NCI-H748 treated with DMSO at 0.1 percent for 48 hours (cell line): ENCODE results near the gene ALX3.
"Not testable (repeated sequence)": the region's sequence is repeated elsewhere in the genome, so short reads cannot be mapped to it uniquely, and the experiment has no call there.

Source experiments
- DNase-seq: peaks from one replicate; lab custom pipeline; 2025; lab: John Stamatoyannopoulos, UW

The ALX3 gene

GRCh38 chr1:110089561-110090275 is 19.2 kb upstream of the ALX3 start:
- DNase-seq, result no peak

DNA sequence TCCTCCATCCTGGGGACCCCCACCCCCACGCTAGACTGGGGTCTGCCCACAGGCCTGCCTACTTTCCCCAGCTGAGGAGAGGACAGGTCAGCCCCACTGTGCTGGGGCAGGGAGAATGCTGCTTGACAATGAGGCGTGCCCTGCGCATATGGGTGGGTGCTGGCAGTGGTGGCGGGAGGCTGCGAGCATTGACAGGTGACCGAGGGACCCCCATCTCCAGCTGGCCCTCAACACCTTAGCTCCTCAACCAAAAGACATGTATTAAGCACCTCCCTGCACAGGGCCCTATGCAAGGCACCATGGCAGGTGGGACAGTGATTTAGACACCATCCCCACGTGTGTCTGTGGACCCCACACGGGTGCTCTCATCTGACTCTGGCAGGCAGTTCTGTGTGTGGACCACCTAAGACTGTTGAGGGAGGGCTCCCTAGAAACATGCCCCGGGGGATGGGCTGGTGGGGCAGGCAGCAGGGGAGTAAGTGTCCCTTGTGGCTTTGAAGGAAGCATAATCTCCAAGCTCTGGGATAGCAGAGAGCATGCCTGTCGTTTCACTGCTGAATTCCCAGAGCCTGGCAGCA is 18.4 kb upstream of the ALX3 start:
- DNase-seq, result no peak

DNA sequence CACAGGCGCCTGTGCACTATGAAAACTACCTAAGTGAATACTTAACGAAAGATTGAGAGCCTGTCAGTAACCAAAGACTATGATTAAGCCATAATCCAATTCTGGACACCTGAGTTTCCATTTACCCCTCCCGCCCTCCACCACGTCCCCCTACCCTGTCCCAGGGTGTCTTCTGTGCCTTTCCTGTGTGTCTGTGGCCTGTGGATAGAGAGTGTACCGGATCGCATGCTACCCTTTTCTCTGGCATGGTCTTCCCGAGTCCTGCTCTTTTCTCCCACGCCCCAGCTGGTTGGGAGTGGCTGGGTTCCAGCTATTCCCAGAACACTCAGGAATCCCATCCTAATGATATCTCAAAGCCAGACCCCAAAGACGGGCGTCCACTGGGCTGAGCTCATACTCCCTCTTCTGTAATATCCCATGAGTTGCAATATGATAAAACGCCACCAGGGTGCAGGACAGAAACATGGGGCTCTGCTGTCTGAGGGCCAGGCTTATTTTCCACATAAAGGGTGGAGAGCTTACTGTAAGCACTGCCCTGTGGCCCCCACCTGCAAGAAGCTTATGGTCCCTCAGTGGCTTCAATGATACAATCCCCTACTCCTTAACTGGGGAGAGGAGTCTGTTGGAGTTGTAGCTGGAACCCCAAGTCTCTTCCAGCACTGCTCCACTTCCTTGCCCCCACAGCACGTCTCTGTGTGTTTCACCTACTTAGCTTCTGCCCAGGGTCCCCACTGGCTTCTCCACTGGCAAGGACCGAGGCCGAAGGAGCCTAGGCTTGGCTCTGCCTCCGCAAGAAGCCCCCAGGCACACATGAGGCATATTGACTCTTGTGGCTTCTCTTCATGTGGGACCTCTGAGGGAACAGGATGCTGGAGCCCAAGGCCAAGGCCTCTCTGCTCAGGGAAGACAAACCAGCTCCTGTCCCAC is 17.6 kb upstream of the ALX3 start:
- DNase-seq, result peak; percentile 42

DNA sequence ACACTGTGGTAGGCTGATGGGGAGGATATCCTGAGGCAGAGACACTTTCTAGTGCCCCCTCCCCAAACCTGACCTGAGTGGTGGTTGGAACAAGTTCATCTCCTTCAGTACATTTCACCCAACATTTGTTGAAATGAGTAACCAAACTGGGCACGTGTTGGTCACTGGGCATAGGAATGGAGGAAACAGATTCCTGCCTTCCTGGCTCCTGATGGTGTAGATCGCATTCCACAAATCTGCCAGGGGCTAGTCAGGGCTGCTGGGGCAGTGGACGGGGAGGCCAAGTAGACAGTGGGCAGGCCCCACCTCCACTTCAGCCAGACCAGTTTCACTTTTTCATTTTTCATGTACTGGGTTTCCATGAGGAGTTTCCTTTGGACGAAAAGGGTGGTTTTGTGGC is 16.5 kb upstream of the ALX3 start:
- no peak for DNase-seq

DNA sequence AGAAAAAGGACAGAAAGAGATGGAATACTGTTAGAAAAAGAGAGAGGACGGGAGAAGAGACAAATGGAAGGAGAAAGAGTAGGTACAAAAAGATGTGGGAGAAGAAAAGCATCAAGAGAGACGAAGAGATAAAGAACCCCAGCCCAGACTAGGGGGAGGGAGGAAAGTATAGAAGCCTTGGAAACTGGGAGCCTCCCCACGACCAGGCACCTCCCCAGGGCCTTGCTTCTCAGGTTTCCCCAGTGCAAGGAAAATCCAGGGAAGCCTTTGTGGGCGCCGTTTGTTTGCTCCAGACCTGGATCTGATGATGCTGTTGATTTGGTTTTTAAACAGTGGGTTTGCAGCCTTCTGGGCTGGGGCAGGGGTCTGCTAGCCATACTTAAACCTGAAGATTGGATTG is 15.2 kb upstream of the ALX3 start:
- no peak for DNase-seq

- no peak for DNase-seq
Observed at GRCh38 chr1:110084227-110085078, 14.0 kb upstream of the ALX3 start.

DNA sequence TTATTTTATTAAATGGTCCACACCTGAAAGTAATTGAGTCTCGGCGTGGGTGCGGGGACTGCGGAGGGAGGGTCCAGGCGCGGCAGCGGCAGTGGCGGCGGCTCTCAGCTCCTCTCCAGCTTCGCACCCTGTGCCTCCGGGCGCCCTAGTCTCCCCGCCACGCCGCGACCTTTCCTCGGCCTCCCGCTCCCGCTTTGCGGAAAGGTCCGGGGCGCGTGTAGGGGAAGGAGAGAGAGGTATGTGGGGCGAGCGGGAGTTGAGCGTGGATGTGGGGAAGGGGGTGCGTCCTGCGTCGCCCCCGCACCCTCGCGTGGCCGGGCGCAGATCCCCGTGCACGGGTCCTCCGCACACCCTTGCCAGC is 13.4 kb upstream of the ALX3 start:
- no peak for DNase-seq

- no peak for DNase-seq
Observed at GRCh38 chr1:110083061-110083865, 12.8 kb upstream of the ALX3 start.

GRCh38 chr1:110082477-110082876 is 12.0 kb upstream of the ALX3 start:
- no peak for DNase-seq

DNA sequence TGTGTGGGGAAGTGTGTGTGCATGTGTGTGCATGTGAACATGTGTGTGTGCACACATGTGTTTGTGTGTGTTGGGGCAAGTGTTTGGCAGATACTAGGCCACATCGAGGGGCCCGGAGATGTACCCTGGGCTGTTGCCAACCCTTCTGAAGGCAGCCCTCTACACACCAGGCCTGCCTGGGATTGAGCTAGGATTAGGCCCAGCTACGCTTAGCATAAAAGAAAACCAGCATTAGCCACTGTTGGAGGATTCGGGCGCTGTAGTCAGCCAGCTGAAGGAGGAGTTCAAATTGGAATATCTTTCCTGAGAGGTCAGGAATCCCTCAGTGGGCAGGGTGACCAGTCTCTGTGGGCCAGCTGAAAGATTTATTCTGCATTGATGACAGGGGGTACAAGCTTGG is 10.6 kb upstream of the ALX3 start:
- DNase-seq, result no peak

- not testable (repeated sequence) for DNase-seq
Observed at GRCh38 chr1:110079995-110080394, 9.5 kb upstream of the ALX3 start.

DNA sequence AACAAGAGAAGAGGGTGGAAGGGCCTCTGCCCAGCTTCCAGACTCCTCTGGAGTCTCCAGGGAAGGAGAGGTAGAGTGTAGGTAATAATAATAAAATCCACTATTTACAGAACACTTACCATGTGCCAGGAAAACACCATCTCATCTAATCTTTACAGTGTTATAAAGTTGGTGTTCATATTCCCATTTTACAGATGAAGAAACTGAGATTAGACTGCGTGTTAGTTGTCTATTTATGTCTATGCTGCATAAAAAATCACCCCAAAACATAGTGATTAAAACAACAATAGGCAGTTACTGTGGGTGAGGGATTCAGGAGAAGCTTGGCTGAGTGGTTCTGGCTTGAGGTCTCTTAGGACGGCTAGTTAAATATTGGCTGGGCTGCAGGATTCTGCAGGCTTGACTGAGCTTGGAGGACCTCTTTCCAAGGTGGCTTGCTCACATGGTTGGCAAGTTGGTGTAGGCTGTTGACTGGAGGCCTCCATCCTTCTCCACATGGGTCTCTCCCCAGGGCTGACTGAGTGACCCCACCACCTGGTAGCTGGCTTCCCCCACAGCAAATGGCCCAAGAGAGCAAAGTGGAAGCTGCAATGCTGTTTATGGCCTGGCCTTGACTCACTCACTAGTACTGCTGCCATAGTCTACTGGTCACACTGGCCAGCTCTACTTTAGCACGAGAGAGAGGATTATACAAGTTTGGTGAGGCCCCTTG is 6.5 kb upstream of the ALX3 start:
- no peak for DNase-seq

DNA sequence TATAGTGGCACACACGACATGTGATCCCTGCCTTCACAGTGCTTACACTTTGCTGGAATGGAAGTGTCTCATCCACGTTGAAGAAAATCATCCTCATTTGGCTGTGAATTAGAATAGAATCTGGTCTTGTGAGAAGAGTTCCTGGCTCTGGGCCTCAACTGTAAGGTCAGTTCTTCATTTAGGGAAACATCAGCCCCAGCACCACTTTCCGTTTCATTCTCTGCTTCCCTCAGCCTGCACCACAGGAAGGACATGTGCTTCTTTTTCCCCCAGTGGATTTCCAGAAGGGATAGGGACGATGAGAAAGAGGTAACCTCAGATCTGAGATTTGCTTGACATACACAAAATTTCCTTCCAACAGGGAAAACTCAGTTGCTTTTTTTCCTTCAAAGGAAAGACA is 3.7 kb upstream of the ALX3 start:
- DNase-seq, result no peak

GRCh38 chr1:110070282-110070669 is 196 bp downstream of the ALX3 start:
- DNase-seq, result no peak

- DNase-seq, result no peak
Observed at GRCh38 chr1:110069404-110070281, 829 bp downstream of the ALX3 start.

GRCh38 chr1:110068646-110069403 is 1.6 kb downstream of the ALX3 start:
- DNase-seq, result no peak

GRCh38 chr1:110067893-110068645 is 2.4 kb downstream of the ALX3 start:
- DNase-seq, result no peak

DNA sequence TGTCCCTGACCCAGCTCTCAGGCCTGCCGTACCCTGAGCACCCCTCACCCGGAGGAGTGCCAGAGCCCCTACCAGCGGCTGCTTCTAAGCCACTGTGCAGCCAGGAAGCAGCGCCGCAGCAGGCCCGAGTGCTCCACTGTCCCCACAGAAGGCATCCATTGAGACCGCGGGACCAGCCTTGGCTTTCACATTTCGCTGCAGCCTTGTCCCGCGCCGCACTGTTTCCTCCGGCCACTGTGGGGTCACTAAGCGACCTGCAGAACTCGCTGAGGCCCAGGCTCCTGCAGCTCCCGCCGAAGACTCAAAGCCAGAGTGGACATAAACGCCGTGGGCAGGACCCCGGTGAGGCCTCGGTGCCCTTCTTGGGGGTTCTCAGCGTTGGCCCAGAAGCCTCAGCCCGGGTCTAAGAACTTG is 3.0 kb downstream of the ALX3 start:
- DNase-seq, result no peak
